Measurements from ENCODE around the gene ADGRG6.

- TF ChIP-seq, protein P1, sequence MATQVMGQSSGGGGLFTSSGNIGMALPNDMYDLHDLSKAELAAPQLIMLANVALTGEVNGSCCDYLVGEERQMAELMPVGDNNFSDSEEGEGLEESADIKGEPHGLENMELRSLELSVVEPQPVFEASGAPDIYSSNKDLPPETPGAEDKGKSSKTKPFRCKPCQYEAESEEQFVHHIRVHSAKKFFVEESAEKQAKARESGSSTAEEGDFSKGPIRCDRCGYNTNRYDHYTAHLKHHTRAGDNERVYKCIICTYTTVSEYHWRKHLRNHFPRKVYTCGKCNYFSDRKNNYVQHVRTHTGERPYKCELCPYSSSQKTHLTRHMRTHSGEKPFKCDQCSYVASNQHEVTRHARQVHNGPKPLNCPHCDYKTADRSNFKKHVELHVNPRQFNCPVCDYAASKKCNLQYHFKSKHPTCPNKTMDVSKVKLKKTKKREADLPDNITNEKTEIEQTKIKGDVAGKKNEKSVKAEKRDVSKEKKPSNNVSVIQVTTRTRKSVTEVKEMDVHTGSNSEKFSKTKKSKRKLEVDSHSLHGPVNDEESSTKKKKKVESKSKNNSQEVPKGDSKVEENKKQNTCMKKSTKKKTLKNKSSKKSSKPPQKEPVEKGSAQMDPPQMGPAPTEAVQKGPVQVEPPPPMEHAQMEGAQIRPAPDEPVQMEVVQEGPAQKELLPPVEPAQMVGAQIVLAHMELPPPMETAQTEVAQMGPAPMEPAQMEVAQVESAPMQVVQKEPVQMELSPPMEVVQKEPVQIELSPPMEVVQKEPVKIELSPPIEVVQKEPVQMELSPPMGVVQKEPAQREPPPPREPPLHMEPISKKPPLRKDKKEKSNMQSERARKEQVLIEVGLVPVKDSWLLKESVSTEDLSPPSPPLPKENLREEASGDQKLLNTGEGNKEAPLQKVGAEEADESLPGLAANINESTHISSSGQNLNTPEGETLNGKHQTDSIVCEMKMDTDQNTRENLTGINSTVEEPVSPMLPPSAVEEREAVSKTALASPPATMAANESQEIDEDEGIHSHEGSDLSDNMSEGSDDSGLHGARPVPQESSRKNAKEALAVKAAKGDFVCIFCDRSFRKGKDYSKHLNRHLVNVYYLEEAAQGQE (IDR thresholded peaks at IDR 0.05; ENCODE audit: low read depth, low read length), result no peak
- TF ChIP-seq NFIC (IDR thresholded peaks at IDR 0.05; ENCODE audit: borderline replicate concordance) (no peak), TAF1 (IDR thresholded peaks at IDR 0.05; ENCODE audit: borderline replicate concordance, low read depth, low read length) (no peak)
These were observed 157.0 kb downstream of the ADGRG6 start for GRCh38 chr6:142458836-142459235.
